ENCODE measurements around the gene TFE3.

The TFE3 gene

DNA sequence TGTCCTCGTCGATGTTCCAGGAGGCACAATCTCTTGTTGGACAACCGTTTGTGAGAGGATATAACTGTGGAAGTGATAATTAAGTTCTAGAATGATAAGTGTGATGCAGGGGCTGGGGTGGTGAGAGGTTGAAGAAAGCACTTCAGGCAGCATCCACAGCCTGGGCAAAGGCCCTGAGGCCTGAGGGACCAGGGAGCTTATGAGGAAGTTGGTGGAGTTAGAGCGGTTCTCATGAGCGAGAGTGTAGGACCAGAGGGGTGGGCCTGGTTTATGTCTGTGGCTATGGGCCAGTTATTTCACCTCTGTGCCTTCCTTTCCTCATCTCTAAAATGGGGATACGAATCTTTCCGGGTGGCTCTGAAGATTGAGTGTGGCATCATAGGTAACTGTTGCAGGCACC lies 18.3 kb upstream of the TFE3 start:
- DNase-seq (ENCODE audit: low spot score): no peak

DNA sequence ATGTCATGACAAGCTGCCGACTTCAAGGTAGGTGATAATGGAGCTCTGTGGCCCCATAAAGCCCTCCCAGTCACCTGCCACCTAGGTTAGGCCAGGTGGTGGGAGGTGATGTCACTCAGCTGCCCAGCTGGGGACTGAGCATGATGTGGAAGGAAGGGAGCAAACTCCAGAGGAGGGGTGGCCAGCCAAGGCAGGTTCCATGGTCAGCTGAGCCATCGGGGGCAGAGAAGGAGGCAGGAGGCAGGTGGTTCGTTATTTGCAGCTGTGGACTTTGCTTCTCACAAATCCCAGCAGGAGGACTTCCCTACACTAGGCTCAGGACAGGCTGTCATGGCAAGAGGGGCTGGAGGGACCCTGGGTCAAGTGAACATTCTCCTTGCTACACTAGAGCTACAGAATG lies 17.8 kb upstream of the TFE3 start:
- no peak for DNase-seq (ENCODE audit: low spot score)

DNA sequence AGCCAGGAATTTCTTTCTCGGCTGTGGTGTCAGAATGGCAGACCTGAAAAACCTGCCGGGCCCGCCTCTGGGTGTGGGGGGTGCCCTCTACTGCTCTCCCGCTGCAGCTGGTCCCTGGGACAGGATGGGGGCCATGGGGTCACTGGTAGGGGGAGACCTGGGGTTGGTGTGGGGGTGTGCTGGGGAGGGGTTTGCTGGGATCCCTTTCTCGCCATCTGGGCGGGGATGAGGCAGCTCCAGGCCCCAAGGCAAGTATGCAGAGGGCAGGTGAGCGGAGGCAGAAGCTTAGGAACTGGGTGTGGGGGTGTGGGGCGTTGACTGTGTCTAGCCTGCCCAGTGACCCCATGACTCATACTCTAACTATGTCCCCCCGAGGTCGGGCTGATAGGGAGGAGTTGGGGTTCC lies 16.5 kb upstream of the TFE3 start:
- no peak for DNase-seq (ENCODE audit: low spot score)

DNA sequence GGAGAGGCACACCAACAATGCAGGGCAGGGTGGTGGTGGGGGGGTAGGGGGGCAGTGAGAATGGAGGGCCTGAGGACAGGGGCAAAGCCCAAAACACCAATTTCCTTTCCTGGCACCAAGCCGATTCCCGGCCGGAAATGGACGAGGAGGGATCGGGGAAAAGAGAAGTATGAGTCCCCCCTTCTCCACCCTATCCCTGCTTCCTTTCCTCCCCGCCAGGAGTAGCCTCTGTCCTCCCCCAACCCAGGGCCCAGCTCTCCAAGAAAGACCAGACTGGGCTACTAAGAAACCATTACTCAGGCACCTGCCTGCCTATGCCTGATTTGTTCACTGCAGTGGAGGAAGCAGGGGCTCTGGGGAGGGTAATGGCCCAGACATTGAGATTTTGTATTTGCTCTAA lies 16.0 kb upstream of the TFE3 start:
- DNase-seq (ENCODE audit: low spot score): no peak

DNA sequence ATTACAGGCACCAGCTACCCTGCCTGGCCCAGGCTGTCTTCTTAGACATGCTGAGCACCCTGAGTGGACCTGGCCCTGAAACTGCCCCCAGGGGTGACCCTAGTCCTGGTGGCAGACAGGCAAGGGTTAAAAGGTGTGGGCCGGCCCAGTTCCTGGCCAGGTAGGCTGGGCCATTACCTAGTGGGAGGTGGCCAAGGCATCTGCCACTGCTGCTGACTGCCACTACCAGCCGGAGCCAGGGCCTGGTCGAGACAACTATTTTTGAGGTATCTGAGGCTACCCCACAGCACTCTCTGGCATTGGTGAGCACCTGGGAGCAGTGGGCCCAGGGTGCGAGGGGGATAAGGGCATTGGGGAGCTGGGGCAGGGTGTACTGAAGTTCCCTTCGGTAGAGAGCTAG lies 15.6 kb upstream of the TFE3 start, which contains the start of gene CCDC120:
Gene CCDC120, plus strand, starts transcription at position 206 of the 400 bp plus-strand sequence. CDS start 3,043 bp downstream, outside the sequence.
- DNase-seq (ENCODE audit: low spot score): peak; percentile 48

DNA sequence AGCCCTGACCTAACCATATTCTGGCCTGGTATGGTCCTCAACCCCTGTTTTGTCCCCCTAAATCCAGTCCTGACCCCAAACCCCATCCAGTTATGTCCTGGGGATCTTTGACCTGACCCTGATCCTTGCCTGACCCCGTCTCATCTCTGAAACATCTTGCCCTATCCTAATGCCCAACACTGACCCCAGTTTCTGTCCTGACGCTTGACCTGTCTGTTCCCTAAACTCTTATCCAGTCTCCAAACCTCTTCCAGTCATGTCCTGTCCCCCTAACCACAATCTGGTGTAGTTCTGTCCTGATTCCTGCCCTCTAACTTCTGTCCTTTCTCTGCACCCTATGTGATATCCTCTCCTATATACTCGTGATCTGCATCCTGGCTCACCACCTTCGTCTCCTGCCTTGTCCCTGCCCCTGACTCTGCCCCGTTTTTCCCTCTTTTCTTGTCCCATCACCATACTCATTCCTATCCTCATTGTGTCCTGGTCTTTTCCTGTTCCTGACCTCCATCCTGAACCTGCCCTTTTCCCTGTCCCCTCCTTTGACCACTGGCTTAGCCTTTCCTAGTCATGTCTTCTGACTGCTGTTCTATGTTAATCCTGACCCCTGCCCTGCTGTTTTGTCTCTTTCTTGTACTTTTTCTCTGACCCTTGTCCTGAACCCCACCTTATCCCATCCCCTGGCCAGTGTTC lies 11.1 kb upstream of the TFE3 start:
- no peak for DNase-seq (ENCODE audit: low spot score)

DNA sequence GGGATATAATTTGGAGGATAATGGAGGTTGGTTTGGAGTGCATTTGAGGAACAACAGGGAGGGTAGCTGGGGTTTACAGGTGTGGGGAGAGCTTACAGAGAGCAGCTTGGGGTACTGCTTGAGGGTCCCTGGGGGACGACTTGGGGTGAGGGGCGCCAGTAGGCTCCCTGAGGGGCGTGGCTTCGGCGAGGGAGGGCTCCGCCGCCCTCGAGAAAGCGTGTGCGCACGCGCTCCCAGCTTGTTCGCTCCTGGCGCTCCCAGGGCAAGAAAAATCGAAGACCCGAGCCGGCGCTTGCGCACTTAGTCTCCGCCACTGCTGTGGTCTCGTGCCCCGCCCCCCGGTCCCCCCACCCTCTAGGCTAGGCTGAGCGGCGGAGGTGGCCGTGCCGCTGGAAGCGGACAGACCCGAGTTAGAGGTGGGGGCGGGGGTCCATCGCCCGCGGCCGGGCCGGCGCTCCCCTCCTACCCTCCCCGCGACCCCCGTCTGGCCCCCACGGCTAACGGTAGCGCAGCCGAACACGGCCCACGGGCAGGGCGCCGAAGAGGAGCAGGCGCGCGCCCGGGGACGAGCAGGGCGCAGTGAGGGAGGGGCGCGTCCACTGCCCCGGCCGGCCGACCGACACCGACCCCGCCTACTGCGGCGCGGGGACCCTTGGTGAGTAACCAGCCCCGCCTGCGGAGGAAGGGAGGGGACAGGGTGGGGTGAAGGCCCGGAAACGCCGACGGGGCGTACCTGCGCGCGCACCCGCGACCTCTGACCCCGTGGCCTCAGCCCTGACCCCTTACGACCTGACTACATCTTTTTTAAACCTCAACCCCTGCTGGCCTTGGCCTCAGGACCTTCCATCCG lies 10.3 kb upstream of the TFE3 start:
- peak; percentile 37 for DNase-seq (ENCODE audit: low spot score)

DNA sequence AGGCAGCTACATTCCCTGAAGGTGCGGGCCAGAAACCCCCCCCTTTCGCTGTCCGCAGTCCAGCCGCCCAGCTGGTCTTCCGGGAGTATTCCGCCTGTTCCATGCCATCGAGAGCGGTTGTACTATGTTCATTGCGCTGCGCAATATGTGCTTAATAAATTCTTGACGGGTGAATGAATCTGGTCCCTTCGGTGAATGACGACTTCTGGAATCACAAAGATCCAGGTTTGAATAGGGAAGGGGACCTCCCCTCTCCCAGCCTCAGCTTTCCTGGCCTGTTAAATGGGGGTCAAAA lies 777 bp upstream of the TFE3 start:
- DNase-seq (ENCODE audit: low spot score): no peak

DNA sequence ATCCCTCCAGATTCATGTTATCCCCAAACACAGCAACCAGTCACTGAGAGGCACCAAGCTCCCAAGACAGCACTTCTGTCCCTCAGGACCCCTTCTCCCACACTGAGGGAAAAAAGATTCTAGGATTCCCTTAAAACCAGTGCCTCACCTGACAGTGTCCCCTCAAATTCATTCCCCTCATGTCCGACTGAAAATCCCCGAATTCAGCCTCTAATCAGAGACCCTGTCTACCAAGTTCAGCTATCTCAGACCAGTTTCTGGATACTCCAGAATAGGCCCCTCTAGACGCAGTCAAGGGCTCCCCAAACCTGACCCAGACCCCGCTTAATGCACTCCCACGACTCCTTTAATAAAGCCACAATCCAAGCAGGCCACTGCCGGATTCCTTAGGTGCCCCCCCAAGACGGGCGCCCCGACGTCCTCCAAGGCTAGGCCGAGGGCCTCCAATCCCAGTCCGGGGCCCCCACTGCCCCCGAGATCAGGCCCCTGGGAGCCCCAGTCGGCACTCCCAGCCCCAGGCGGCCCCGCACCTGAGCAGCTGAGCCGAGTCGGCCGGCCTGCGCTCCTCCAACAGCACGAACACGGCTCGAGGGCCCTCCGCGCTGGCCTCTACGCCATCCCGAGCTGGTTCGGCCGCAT lies 457 bp downstream of the TFE3 start:
- no peak for DNase-seq (ENCODE audit: low spot score)

DNA sequence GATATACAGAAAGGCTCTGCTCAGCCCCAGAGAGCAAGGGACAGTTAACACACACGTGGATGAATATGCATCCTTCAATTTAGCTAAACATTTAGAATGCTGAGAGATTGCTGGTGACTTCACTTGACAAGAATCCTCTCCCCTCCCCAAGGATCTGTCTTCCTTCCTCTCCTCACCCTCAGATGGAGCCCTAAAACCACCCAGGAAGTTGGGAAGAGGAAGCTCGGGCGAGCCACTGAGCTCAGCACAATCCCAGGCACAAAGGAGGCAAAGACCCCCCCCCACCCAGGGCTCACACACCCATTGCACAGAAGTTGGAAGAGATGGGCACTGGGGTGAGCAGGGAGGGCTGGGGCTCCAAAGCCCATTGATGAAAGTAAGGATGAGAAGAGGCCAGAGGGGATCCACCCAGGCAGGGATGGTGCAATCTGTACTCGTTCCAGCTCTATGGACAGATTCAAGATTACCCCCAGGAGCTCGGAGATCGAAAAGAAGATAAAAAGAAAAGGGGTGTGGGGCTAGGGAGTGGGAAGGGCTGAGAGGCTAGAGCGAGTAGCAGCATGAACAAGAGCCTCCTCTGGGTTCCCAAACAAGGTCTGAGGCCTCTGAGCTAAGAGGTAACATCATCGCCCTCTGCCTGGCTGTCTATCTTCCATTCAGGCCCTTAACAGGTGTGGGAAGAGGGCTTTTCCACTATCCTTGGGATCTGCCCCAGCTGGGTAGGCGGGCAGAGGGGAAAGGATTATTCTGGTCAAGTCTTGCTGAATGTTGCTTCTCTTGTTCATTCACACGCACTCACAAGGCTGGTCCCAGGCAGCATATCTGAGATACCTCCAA lies 1.2 kb downstream of the TFE3 start:
- no peak for DNase-seq (ENCODE audit: low spot score)

DNA sequence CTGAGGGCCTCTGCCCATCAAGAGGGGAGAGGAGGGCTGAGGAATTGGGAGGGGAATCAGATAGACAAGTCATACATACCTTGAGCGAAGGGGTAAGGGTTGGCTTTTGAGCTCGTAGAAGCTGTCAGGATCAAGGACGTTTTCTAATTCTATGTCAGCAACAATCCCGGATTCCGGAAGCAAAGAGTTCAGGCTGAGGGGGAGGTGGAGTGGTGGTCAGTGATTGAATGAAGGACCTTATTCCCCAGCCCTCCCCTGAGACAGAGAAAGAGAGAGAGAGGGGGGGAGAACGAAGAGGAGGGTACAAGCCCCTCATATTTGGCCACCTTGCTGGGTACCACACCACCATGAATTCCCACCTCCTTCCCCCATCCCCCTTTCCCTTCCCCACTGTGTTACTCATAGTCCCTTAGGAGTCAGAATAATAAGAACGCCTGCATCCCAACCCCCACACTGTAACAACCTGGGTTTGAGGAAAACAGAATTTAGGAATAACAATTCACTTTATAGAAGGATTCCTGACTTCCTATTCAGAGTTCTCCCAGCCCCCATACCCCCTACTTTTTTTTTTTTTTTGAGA lies 2.7 kb downstream of the TFE3 start:
- no peak for DNase-seq (ENCODE audit: low spot score)

DNA sequence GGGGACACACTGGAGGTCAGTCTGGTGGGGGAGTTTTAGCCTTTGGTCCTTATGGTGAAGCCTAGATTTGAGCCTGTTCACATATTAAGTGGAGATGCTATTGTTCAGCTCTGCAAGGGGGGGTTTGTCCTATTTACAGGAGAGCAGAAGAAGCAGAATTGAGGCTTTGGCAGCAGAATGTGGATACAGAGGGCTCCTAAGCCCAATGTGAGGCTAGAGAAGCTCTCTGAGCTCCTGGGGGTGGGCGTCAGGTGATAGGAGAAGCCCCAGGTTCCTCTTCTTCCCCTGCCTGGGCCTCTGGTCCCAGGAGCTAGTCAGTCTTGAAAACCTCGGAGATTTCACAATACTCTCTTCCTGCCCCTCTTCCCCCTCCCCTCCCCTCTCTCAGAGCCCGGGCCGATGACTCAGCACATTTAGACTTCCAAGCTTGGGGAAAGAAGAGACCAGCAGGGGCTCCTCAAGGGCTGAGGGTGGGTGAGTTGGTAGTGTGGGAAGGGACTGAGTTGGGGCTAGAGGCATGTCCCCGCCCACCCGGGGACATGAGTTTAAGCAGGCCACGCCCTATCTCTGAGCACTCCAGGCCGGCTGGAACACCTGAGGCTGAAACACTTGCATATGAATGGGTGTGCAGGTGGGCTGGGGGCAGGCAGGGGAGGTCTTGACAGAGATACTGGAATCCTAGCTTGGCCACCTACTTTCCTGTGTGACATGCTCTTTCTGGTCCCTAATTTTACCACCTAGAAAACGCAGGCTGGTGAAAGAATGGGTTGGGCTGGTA lies 3.4 kb downstream of the TFE3 start:
- DNase-seq (ENCODE audit: low spot score): peak; percentile 51

DNA sequence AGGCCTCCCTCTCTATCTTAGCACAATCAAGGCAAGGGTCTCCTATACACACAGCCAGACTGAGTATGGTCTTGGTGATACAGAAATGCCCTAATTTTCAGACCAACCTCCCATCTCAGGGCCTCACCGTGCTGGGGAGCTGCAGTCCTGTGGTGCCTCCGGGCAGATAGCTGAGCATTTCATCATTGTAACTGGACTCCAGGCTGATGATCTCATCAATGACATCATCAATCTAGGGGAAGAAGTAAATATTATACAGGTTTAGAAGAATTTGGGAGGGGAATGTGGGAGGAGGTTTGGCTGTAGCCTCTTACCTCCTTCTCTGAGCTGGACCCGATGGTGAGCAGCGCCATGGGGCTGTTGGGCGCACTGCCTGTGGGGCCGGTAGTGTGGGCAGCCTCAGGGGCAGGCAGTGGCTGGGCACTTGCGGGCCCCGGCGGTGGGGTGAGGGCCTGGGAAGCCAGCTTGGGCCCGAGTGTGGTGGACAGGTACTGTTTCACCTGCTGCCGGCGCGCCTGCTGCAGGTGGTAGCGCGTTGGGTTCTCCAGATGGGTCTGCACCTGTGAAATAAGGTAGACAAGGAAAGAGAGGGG lies 5.2 kb downstream of the TFE3 start:
- no peak for DNase-seq (ENCODE audit: low spot score)

DNA sequence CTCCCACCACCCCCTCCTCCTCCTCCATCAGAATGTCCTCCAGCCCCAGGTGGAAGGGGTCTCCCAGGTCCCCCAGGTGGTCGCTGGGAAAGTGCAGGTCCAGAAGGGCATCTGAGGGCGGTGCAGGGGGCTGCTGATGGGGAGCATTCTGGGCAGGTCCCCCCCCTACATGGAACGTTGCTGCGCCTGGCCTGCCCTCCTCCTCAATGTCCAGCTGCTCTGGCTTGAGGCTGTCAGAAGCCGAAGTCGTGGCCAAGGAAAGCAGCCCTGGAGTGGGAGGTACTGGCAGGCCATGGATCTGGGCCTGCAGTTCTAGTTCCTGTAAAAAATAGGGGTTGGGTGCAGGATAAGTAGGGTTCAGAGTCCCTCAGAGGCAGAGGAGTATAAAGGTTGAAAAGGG lies 12.9 kb downstream of the TFE3 start:
- no peak for DNase-seq (ENCODE audit: low spot score)

DNA sequence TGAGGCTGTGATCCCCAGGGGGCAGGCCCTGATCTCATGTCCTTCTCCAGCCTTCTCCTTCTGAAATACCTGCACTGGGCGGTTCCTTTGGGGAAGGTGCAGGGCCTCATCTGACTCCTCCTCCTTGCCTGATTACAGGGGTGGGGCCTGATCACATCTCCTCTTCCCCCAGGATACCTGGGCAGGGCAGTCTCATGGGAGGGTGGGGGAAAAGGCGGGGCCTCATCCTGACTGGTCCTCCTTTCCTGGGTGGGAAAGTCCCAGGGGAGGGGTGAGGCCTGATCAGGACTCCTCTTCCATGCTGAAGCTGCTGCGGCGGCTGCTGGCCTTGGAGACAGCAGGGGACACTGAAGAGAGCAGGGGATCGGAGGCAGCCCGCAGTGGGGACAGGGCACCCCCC lies 13.3 kb downstream of the TFE3 start:
- DNase-seq (ENCODE audit: low spot score): no peak

DNA sequence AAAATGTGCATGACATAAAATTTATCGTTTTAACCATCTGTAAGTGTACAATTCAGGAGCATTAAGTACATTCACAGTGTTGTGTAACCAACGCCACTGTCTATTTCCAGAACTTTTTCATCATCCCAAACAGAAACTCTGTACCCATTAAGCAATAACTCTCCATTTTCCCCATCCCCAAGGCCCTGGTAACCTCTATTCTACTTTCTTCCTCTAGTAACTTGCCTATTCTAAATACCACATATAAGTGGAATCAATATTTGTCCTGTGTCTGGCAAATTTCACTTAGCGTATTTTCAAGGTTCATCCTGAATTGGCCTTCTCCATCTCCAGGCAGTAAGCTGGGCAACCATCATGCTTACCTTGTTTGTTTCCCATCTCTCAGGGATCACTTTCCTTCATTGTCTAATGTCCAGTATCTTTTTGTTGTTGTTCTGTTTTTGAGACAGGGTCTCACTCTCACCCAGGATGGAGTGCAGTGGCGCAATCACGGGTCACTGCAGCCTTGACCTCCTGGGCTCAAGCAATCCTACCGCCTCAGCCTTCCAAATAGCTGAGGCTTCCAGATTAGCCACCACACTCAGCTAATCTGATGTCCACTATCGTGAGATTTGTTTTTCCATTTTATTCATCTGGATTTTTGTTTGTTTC lies 23.4 kb downstream of the TFE3 start:
- no peak for DNase-seq (ENCODE audit: low spot score)

DNA sequence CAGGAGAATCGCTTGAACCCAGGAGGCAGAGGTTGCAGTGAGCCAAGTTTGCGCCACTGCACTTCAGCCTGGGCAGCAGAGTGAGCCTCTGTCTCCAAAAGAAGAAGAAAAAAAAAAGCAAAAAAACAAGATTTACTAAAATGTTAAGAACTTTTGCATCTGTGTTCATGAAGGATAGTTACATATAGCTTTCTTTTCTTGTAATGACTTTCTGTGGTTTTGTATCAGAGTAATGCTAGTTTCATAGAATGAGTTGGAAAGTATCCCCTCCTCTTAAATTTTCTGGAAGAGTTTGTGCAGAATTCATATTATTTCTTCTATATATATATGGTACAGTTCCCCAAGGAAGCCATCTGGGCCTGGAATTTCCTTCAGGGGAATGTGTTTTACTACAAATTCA lies 24.1 kb downstream of the TFE3 start:
- DNase-seq (ENCODE audit: low spot score): no peak

DNA sequence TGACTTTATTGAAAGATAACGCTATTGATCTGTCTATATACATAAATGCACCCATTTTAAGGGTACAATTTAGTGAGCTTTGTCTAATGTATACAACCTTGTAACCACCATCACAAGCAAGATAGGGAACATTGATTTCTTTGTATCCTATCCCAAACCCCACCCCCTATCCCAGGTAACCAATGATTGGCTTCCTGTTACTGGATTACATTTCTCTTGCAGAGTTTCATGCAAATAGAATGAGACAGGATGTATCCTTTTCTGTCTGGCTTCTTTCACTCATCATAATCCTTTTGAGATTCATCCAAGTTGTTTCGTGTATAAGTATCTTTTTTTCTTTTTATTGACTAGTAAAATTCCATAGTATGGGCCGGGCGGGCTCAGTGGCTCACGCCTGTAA lies 39.5 kb downstream of the TFE3 start:
- DNase-seq (ENCODE audit: low spot score): no peak

DNA sequence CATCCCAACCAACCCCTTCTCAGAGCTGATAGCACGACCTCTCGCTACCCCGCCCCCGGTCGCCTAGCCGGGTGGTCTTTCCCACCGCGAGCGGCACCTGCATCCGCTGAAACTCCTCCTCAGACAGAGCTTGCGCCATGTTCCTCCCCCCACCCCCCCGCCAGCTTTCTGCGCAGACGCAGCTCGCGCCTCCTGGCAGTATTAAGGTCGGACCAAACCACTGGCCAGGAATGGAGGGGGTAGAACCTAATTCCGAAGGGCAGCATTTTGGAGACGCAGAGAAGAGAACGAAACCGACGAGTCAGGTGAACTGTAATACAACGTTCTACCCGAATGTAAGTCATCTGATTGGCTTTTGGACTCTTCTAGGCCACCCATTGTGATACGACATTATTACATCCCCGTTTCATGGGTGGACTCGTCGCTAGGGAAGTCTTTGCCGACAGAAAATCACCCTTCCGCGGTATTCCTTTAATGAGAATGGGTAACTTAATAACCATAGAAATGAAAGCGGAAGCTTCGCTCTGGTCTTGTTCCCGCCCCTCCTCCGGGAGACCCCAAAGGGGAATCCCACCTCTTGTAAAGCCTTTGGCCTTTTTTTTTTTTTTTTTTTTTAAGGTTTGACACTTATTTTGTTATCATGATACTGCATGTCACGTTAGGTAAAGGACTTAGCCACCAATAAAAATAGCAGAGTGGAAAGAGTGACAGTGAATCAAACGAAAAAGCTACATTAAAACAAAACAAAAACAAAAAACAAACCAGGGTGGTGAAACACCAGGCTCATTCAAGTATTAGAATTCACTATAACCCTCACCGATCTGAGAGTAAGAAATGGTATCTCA lies 40.8 kb downstream of the TFE3 start, which contains the start of gene GRIPAP1:
Gene GRIPAP1, minus strand, starts transcription at position 174 of the 845 bp plus-strand sequence. Its CDS starts 35 bp downstream, at position 139.
- peak; percentile 86 for DNase-seq (ENCODE audit: low spot score)
